B cell (primary cell): ENCODE results near the gene SAG.

ENCODE experiments used
- EZH2 ChIP-seq: IDR thresholded peaks from 2 replicates; pipeline ENCODE4 v1.6.1; 2012; ENCODE audit warnings: borderline replicate concordance, low read depth, mild to moderate bottlenecking, moderate library complexity, low read length; ENCODE audit not compliant: insufficient read depth, poor library complexity, severe bottlenecking
- TF ChIP-seq, protein P1 (sequence below): fragments of 200-600 bp; IDR thresholded peaks from one replicate; pipeline ENCODE4 v1.8.0; 2022; ENCODE audit warnings: antibody characterized with exemption, mild to moderate bottlenecking

DNA sequence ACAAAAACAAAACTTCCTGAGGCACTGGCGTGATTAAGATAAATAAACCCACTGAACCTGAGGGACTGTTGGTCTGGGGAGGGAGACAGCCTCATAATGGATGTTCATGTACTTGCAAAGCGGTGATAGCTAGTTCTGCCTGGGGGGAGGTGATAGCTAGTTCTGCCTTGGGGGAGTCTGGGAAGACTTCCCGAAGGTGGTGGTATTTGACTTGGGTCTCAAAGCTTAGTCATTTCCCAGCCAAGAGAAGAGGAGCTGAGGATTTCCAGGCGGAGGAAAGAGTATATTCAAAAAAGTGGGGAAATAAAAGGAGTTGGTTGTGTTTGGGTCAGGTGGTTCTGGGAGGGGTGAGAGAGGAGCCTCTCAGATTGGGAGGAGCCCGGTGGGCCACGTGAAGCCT, 71.4 kb downstream of the SAG start:
- TF ChIP-seq EZH2, result no peak
- TF ChIP-seq, protein P1, sequence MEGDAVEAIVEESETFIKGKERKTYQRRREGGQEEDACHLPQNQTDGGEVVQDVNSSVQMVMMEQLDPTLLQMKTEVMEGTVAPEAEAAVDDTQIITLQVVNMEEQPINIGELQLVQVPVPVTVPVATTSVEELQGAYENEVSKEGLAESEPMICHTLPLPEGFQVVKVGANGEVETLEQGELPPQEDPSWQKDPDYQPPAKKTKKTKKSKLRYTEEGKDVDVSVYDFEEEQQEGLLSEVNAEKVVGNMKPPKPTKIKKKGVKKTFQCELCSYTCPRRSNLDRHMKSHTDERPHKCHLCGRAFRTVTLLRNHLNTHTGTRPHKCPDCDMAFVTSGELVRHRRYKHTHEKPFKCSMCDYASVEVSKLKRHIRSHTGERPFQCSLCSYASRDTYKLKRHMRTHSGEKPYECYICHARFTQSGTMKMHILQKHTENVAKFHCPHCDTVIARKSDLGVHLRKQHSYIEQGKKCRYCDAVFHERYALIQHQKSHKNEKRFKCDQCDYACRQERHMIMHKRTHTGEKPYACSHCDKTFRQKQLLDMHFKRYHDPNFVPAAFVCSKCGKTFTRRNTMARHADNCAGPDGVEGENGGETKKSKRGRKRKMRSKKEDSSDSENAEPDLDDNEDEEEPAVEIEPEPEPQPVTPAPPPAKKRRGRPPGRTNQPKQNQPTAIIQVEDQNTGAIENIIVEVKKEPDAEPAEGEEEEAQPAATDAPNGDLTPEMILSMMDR, result no peak
